Measurements from ENCODE around the gene ATP1A3. TPM values are rescaled to one million over a fixed set of nuclear protein-coding genes. Genes with fewer than 3 reads are reported as not detected.
"Not testable (repeated sequence)": the region's sequence is repeated elsewhere in the genome, so short reads cannot be mapped to it uniquely, and the experiment has no call there.

Gene ATP1A3
- total RNA-seq, result 1 to 10 TPM in 1 of 4 donors, under 1 TPM in 3; 0.35 to 1.3 (median 0.81) TPM

- H3K4me1 ChIP-seq, result peaks cover 0 to 28% (median 11%) of the 10 kb centered on the region in 4 donors
- TF ChIP-seq CTCF (IDR thresholded peaks at IDR 0.05) (no peak), POLR2A (IDR thresholded peaks at IDR 0.05) (no peak)
- no peaks in the 10 kb centered on the region for H3K9me3 ChIP-seq
- peak; percentile 63 to 72 (median 72) for DNase-seq
- peak within 1 kb of the TSS in 1 of 4 donors; percentile 60 for H3K27ac ChIP-seq
- H3K27me3 ChIP-seq, result peaks cover 0 to 25% of the 10 kb centered on the region in 2 donors
- no peaks in the 10 kb centered on the region for H3K36me3 ChIP-seq
- peak within 1 kb of the TSS; percentile 49 to 79 (median 52) for H3K4me3 ChIP-seq
Measured at GRCh38 chr19:41993612-41994483, at the start of gene ATP1A3. ATP1A3 (minus strand) TSS chr19:41994230; CDS start chr19:41994076, 154 bp downstream.

- H3K9me3 ChIP-seq, result no peaks in the 10 kb centered on the region
- H3K27me3 ChIP-seq, result no peaks in the 10 kb centered on the region
- TF ChIP-seq POLR2A (IDR thresholded peaks at IDR 0.05) (no peak), CTCF (IDR thresholded peaks at IDR 0.05) (no peak)
- H3K4me3 ChIP-seq, result no peak overlapping the region
- no peak for DNase-seq
- no peaks in the 10 kb centered on the region for H3K36me3 ChIP-seq
- no peak overlapping the region for H3K27ac ChIP-seq
- H3K4me1 ChIP-seq, result no peaks in the 10 kb centered on the region
Measured at GRCh38 chr19:42042455-42043170, 48.6 kb upstream of the ATP1A3 start.

GRCh38 chr19:42040491-42040890 lies 46.5 kb upstream of the ATP1A3 start:
- not testable (repeated sequence) for H3K27me3 ChIP-seq, H3K36me3 ChIP-seq, DNase-seq, H3K9me3 ChIP-seq, H3K27ac ChIP-seq, H3K4me3 ChIP-seq, H3K4me1 ChIP-seq

GRCh38 chr19:42040031-42040430 lies 46.0 kb upstream of the ATP1A3 start:
- Histone ChIP-seq H3K9me3 (no peaks in the 10 kb centered on the region), H3K4me3 (no peak overlapping the region), H3K27me3 (no peaks in the 10 kb centered on the region), H3K27ac (no peak overlapping the region), H3K36me3 (no peaks in the 10 kb centered on the region), H3K4me1 (no peaks in the 10 kb centered on the region)
- no peak for DNase-seq
- no peak for TF ChIP-seq POLR2A (IDR thresholded peaks at IDR 0.05)
- no peak for TF ChIP-seq CTCF (IDR thresholded peaks at IDR 0.05)

GRCh38 chr19:42038666-42039065 lies 44.6 kb upstream of the ATP1A3 start:
- Histone ChIP-seq H3K27ac (no peak overlapping the region), H3K27me3 (no peaks in the 10 kb centered on the region), H3K9me3 (no peaks in the 10 kb centered on the region), H3K4me1 (no peaks in the 10 kb centered on the region), H3K36me3 (no peaks in the 10 kb centered on the region), H3K4me3 (no peak overlapping the region)
- no peak for DNase-seq
- TF ChIP-seq CTCF (IDR thresholded peaks at IDR 0.05), result no peak
- no peak for TF ChIP-seq POLR2A (IDR thresholded peaks at IDR 0.05)

GRCh38 chr19:42037649-42038048 lies 43.6 kb upstream of the ATP1A3 start:
- no peaks in the 10 kb centered on the region for H3K4me1 ChIP-seq
- TF ChIP-seq POLR2A (IDR thresholded peaks at IDR 0.05), result no peak
- no peak for TF ChIP-seq CTCF (IDR thresholded peaks at IDR 0.05)
- H3K4me3 ChIP-seq, result no peak overlapping the region
- H3K9me3 ChIP-seq, result no peaks in the 10 kb centered on the region
- DNase-seq, result no peak
- no peaks in the 10 kb centered on the region for H3K36me3 ChIP-seq
- no peaks in the 10 kb centered on the region for H3K27me3 ChIP-seq
- no peak overlapping the region for H3K27ac ChIP-seq

Data from Peyer's patch (tissue), 4 donors.